ENCODE results near the gene KRTAP5-3. TPM values are rescaled to one million over a fixed set of nuclear protein-coding genes. Genes with fewer than 3 reads are reported as not detected.

The KRTAP5-3 gene
- total and polyA plus RNA-seq, 9 of the 15 experiments (the other 6 are each of a cell fraction or from before 2014, with no cell fraction given), result not detected

- TF ChIP-seq ZNF518B (CRISPR knock-in tag; IDR thresholded peaks at IDR 0.05) (no peak), ATF7 (IDR thresholded peaks at IDR 0.05) (no peak), ZNF41 (CRISPR knock-in tag; conservative IDR thresholded peaks at IDR 0.05) (no peak), SIN3A (IDR thresholded peaks at IDR 0.05; ENCODE audit: borderline replicate concordance in 2 of 2, control insufficient read depth in 1 of 2, low read depth in 2 of 2, low read length in 2 of 2) (no peak), HEY1 (CRISPR knock-in tag; IDR thresholded peaks at IDR 0.05; ENCODE audit: borderline replicate concordance) (no peak), PHF21A (IDR thresholded peaks at IDR 0.05; ENCODE audit: borderline replicate concordance, low read depth) (no peak), HNRNPL (IDR thresholded peaks at IDR 0.05; ENCODE audit: low read depth, low read length) (no peak), LCOR (CRISPR knock-in tag; IDR thresholded peaks at IDR 0.05) (no peak), ZBTB7A (IDR thresholded peaks at IDR 0.05; ENCODE audit: borderline replicate concordance, control insufficient read depth, low read depth, low read length) (peak; percentile 16; the same call in 1 of the 2 replicates), NR2C2 (CRISPR knock-in tag; IDR thresholded peaks at IDR 0.05) (no peak), NR2C2 (tag; IDR thresholded peaks at IDR 0.05) (no peak), RBFOX2 (IDR thresholded peaks at IDR 0.05; ENCODE audit: low read depth, low read length) (peak; percentile 52; the same call in 1 of the 2 replicates), USF1 (CRISPR knock-in tag; IDR thresholded peaks at IDR 0.05) (no peak)
Observed at GRCh38 chr11:1570896-1571759, 37.1 kb downstream of the KRTAP5-3 start (continued).

Data from K562 (cell line).